HepG2 (cell line): ENCODE results near the gene TTC23. TPM values are rescaled to one million over a fixed set of nuclear protein-coding genes. Genes with fewer than 3 reads are reported as not detected.

Experiments
- CENPT ChIP-seq: sonication (generic); formaldehyde crosslinking; IDR thresholded peaks from 2 replicates; pipeline ENCODE4 v1.8.0; 2022; ENCODE audit warnings: low read depth, mild to moderate bottlenecking, moderate library complexity, missing genetic modification reagents
- CENPX ChIP-seq: sonication (generic); formaldehyde crosslinking; IDR thresholded peaks from 2 replicates; pipeline ENCODE4 v1.9.0; 2021; ENCODE audit warnings: mild to moderate bottlenecking, missing genetic modification reagents, moderate library complexity
- HNRNPK ChIP-seq: fragments of 200-400 bp; formaldehyde crosslinking; IDR thresholded peaks from 2 replicates; pipeline ENCODE4 v1.6.1; 2018; ENCODE audit warnings: low read length, low read depth, moderate library complexity, mild to moderate bottlenecking; ENCODE audit not compliant: poor library complexity, severe bottlenecking
- HNRNPLL ChIP-seq: fragments of 200-400 bp; formaldehyde crosslinking; IDR thresholded peaks from 2 replicates; pipeline ENCODE4 v1.6.1; 2017; ENCODE audit warnings: mild to moderate bottlenecking, low read depth, low read length; ENCODE audit not compliant: poor library complexity, severe bottlenecking
- KLF12 ChIP-seq: sonication (generic); formaldehyde crosslinking; IDR thresholded peaks from 2 replicates; pipeline ENCODE4 v1.4.0; 2020; ENCODE audit warnings: missing genetic modification reagents, borderline replicate concordance
- MYC ChIP-seq: sonication (generic); formaldehyde crosslinking; IDR thresholded peaks from 2 replicates; pipeline ENCODE4 v1.9.0; 2021; ENCODE audit warnings: missing genetic modification reagents, borderline replicate concordance
- PHF8 ChIP-seq: sonication (generic); formaldehyde crosslinking; IDR thresholded peaks from 2 replicates; pipeline ENCODE4 v1.5.0; 2020; ENCODE audit warnings: missing genetic modification reagents
- RFX5 ChIP-seq: IDR thresholded peaks from 2 replicates; pipeline ENCODE4 v1.6.1; 2011; ENCODE audit warnings: low read depth, low read length, improper control_type of control experiment
- SMARCE1 ChIP-seq: fragments of 450-650 bp; IDR thresholded peaks from 2 replicates; pipeline ENCODE4 v1.6.1; 2017; ENCODE audit warnings: borderline replicate concordance
- ZFP41 ChIP-seq: sonication (generic); formaldehyde crosslinking; IDR thresholded peaks from 2 replicates; pipeline ENCODE4 v1.4.0; 2020; ENCODE audit warnings: mild to moderate bottlenecking, missing genetic modification reagents, borderline replicate concordance
- ZMAT3 ChIP-seq: sonication (generic); formaldehyde crosslinking; conservative IDR thresholded peaks from 2 replicates; pipeline ENCODE4 v1.7.0; 2021; ENCODE audit warnings: missing genetic modification reagents
- ZNF441 ChIP-seq: sonication (generic); formaldehyde crosslinking; IDR thresholded peaks from 2 replicates; pipeline ENCODE4 v1.7.0; 2021; ENCODE audit warnings: missing genetic modification reagents, borderline replicate concordance
- ZNF543 ChIP-seq: sonication (generic); formaldehyde crosslinking; IDR thresholded peaks from 2 replicates; pipeline ENCODE4 v1.4.0; 2020; ENCODE audit warnings: mild to moderate bottlenecking, missing genetic modification reagents
- ZNF550 ChIP-seq: sonication (generic); formaldehyde crosslinking; IDR thresholded peaks from 2 replicates; pipeline ENCODE4 v1.4.0; 2020; ENCODE audit warnings: mild to moderate bottlenecking, missing genetic modification reagents, borderline replicate concordance
- polyA plus RNA-seq, 8 experiments: library from polyadenylated mRNA; depleted of rRNA in 3 of 8; stranded (reverse) in 7 of 8; unstranded in 1 of 8; fragments of >200 nt; fragmentation: Illumina TruSeq in 4 of 8; extraction: Trizol in 4 of 8; gene quantifications; 2 replicates each; pipeline versions ENCODE4 v1.2.1 to v1.2.3, GENCODE V29; 2011 to 2016; ENCODE audit warnings: low read depth in 4 of 8, missing spikeins in 1 of 8, mixed read lengths in 1 of 8; ENCODE audit not compliant: insufficient read depth in 1 of 8
- total RNA-seq, 5 experiments: library from RNA; depleted of rRNA; stranded (reverse); fragments of >200 nt; fragmentation: Illumina TruSeq; extraction: Trizol; gene quantifications; 2 replicates each; pipeline ENCODE4 v1.2.3, GENCODE V29; 2016; ENCODE audit warnings: low read depth in 1 of 5
- TF ChIP-seq, protein P1 (sequence below): sonication (generic); formaldehyde crosslinking; IDR thresholded peaks from 2 replicates; pipeline ENCODE4 v1.5.0; 2020; ENCODE audit warnings: mild to moderate bottlenecking, missing genetic modification reagents, borderline replicate concordance
- TF ChIP-seq, protein P2 (sequence below): sonication (generic); formaldehyde crosslinking; IDR thresholded peaks from 2 replicates; pipeline ENCODE4 v1.5.1; 2020; ENCODE audit warnings: missing genetic modification reagents, mild to moderate bottlenecking, borderline replicate concordance
- TF ChIP-seq, protein P3 (sequence below): sonication (generic); formaldehyde crosslinking; IDR thresholded peaks from 2 replicates; pipeline ENCODE4 v1.4.0; 2020; ENCODE audit warnings: mild to moderate bottlenecking, missing genetic modification reagents
- TF ChIP-seq, protein P4 (sequence below): fragments of 450-650 bp; IDR thresholded peaks from 2 replicates; pipeline ENCODE4 v1.6.1; 2016

TTC23 gene
- total and polyA plus RNA-seq, 2 of the 13 experiments (the other 11 are each of a cell fraction or from before 2014, with no cell fraction given) = 1.6 to 11.7 TPM

DNA sequence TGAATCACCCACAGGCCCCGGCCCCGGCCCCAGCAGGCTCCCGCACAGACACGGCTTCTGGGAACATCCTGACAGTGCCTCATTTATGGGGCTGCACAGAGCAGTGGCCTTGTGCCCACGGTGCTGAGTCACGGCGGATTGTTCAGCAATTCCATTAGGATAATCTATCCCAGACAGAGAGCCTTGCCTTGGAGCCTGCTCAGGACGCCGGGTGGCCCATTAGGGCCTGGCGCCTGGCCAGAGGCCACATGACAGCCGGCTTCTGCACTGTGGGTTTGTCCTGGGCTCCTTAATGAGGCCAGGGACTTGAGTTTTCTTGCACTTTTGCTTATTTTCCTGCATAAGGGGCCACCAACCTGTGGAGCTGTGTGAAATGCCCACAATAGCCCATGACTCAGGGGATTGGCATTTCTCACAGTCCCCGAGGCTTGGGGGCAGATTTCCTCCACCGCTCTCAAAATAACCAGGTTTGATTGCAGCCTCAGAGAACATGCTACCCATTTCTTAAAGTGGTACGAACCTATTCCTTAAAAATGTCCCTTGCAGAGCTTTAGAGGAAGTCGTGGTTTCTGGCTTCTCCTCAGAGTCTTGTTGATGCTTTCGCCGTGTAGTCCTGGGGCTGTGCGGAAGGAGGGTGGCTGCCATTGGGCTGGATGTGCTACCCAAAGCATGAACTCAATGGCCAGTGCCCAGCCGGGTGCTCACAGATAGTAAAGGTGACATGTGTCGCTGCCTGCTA lies 125.5 kb downstream of the TTC23 start (continued):
- TF ChIP-seq, protein P1, sequence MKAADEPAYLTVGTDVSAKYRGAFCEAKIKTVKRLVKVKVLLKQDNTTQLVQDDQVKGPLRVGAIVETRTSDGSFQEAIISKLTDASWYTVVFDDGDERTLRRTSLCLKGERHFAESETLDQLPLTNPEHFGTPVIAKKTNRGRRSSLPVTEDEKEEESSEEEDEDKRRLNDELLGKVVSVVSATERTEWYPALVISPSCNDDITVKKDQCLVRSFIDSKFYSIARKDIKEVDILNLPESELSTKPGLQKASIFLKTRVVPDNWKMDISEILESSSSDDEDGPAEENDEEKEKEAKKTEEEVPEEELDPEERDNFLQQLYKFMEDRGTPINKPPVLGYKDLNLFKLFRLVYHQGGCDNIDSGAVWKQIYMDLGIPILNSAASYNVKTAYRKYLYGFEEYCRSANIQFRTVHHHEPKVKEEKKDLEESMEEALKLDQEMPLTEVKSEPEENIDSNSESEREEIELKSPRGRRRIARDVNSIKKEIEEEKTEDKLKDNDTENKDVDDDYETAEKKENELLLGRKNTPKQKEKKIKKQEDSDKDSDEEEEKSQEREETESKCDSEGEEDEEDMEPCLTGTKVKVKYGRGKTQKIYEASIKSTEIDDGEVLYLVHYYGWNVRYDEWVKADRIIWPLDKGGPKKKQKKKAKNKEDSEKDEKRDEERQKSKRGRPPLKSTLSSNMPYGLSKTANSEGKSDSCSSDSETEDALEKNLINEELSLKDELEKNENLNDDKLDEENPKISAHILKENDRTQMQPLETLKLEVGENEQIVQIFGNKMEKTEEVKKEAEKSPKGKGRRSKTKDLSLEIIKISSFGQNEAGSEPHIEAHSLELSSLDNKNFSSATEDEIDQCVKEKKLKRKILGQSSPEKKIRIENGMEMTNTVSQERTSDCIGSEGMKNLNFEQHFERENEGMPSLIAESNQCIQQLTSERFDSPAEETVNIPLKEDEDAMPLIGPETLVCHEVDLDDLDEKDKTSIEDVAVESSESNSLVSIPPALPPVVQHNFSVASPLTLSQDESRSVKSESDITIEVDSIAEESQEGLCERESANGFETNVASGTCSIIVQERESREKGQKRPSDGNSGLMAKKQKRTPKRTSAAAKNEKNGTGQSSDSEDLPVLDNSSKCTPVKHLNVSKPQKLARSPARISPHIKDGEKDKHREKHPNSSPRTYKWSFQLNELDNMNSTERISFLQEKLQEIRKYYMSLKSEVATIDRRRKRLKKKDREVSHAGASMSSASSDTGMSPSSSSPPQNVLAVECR = no peak
- no peak for TF ChIP-seq KLF12 (CRISPR knock-in tag)
- TF ChIP-seq RFX5 = no peak
- TF ChIP-seq HNRNPLL = no peak
- TF ChIP-seq, protein P2, sequence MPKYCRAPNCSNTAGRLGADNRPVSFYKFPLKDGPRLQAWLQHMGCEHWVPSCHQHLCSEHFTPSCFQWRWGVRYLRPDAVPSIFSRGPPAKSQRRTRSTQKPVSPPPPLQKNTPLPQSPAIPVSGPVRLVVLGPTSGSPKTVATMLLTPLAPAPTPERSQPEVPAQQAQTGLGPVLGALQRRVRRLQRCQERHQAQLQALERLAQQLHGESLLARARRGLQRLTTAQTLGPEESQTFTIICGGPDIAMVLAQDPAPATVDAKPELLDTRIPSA (CRISPR knock-in tag) = no peak
- no peak for TF ChIP-seq PHF8
- TF ChIP-seq, protein P3, sequence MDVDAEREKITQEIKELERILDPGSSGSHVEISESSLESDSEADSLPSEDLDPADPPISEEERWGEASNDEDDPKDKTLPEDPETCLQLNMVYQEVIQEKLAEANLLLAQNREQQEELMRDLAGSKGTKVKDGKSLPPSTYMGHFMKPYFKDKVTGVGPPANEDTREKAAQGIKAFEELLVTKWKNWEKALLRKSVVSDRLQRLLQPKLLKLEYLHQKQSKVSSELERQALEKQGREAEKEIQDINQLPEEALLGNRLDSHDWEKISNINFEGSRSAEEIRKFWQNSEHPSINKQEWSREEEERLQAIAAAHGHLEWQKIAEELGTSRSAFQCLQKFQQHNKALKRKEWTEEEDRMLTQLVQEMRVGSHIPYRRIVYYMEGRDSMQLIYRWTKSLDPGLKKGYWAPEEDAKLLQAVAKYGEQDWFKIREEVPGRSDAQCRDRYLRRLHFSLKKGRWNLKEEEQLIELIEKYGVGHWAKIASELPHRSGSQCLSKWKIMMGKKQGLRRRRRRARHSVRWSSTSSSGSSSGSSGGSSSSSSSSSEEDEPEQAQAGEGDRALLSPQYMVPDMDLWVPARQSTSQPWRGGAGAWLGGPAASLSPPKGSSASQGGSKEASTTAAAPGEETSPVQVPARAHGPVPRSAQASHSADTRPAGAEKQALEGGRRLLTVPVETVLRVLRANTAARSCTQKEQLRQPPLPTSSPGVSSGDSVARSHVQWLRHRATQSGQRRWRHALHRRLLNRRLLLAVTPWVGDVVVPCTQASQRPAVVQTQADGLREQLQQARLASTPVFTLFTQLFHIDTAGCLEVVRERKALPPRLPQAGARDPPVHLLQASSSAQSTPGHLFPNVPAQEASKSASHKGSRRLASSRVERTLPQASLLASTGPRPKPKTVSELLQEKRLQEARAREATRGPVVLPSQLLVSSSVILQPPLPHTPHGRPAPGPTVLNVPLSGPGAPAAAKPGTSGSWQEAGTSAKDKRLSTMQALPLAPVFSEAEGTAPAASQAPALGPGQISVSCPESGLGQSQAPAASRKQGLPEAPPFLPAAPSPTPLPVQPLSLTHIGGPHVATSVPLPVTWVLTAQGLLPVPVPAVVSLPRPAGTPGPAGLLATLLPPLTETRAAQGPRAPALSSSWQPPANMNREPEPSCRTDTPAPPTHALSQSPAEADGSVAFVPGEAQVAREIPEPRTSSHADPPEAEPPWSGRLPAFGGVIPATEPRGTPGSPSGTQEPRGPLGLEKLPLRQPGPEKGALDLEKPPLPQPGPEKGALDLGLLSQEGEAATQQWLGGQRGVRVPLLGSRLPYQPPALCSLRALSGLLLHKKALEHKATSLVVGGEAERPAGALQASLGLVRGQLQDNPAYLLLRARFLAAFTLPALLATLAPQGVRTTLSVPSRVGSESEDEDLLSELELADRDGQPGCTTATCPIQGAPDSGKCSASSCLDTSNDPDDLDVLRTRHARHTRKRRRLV (CRISPR knock-in tag) = no peak
- no peak for TF ChIP-seq ZNF550 (CRISPR knock-in tag)
- no peak for TF ChIP-seq SMARCE1
- no peak for TF ChIP-seq CENPX
- TF ChIP-seq MYC (CRISPR knock-in tag) = 0 out of 2 replicates have a peak, but pooled peaks have one; percentile 30
- TF ChIP-seq HNRNPK = no peak
- TF ChIP-seq ZFP41 (CRISPR knock-in tag) = no peak
- no peak for TF ChIP-seq CENPT (CRISPR knock-in tag)
- TF ChIP-seq, protein P4, sequence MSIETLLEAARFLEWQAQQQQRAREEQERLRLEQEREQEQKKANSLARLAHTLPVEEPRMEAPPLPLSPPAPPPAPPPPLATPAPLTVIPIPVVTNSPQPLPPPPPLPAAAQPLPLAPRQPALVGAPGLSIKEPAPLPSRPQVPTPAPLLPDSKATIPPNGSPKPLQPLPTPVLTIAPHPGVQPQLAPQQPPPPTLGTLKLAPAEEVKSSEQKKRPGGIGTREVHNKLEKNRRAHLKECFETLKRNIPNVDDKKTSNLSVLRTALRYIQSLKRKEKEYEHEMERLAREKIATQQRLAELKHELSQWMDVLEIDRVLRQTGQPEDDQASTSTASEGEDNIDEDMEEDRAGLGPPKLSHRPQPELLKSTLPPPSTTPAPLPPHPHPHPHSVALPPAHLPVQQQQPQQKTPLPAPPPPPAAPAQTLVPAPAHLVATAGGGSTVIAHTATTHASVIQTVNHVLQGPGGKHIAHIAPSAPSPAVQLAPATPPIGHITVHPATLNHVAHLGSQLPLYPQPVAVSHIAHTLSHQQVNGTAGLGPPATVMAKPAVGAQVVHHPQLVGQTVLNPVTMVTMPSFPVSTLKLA = no peak
- no peak for TF ChIP-seq ZMAT3 (CRISPR knock-in tag)
- TF ChIP-seq ZNF441 = no peak
- no peak for TF ChIP-seq ZNF543 (CRISPR knock-in tag)
